Activated naive CD4-positive, alpha-beta T cell treated with anti-CD3 and anti-CD28 coated beads, Interleukin-2, amount 50 U/mL, for 72 hours (primary cell): ENCODE results near the gene ZBTB7A. TPM values are rescaled to one million over a fixed set of nuclear protein-coding genes. Genes with fewer than 3 reads are reported as not detected.

Experiments
- ATAC-seq, 2 donors: fragments of 150-1000 bp; cut with Tn5 transposase; 2 replicates each; pipeline ENCODE4 v1.10.0; 2021; ENCODE audit warnings: mild to moderate bottlenecking in 2 of 2, moderate library complexity in 2 of 2
- DNase-seq, 2 donors: peaks; one replicate each; pipeline ENCODE4 v3.0.0; 2021 to 2022; ENCODE audit warnings: low spot score in 2 of 2
- H3K27ac Mint-ChIP-seq, 2 donors: one replicate each; pipeline ENCODE4 v1.8.0; 2022; ENCODE audit warnings: mild to moderate bottlenecking in 2 of 2, mixed read lengths in 2 of 2
- H3K36me3 Mint-ChIP-seq, 2 donors: one replicate each; pipeline ENCODE4 v1.8.0; 2022; ENCODE audit warnings: mixed read lengths in 2 of 2
- H3K9me3 Mint-ChIP-seq, 2 donors: one replicate each; pipeline ENCODE4 v1.8.0; 2022; ENCODE audit warnings: mixed read lengths in 2 of 2
- total RNA-seq, 2 donors: library from RNA; stranded (reverse); gene quantifications; one replicate each; pipeline ENCODE4 v1.2.3, GENCODE V29; 2022

Gene ZBTB7A
- total RNA-seq, 2 donors from 2014 or later = 23.4 to 26.0 TPM

GRCh38 chr19:4097501-4097900, 30.8 kb upstream of the ZBTB7A start:
- Mint-ChIP-seq H3K36me3 (no peaks in the 10 kb centered on the region), H3K27ac (peak overlapping the region in 1 of 2 donors; percentile 22), H3K9me3 (no peaks in the 10 kb centered on the region)
- ATAC-seq = no peak
- no peak for DNase-seq

DNA sequence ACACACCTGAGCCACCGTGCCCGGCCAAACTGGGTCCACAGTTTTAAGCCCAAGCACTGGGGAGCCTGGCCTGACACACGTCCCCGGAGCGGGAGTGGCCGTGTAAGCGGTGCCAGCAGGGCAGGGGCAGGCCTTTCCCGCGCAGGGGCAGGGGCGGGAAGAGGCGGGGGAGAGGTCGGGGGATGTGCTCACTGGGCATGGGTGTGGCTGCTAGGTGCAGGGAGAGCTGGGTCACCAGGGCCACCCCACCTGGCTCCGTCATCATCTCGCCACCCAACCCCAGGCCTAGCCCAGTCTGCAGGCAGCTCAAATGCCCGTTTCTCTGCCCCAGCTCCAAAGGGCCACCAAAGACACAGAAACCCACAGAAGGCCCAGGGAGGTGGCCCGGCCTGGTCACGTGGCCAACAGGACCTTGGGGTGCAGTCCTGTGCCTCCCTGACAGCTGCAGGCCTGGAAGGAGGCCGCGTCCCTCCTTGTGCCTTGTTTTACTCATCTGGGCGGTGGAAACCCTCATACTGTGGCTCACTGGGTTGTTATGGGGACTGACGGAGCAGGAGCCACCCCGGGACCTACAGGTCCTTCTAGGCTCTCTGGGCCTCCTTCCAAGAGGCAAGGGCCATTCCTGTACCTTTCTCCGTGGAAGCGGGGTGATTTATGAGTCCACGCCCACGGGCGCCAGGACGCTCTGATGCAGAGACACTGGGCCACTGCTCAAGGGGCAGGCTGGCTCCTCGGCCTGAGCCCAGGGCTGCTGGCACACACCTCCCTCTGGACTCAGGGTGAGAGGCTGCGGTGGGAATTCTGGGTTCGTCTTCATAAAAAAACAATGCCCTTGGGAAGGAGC, 29.6 kb upstream of the ZBTB7A start:
- ATAC-seq (no peak), DNase-seq (no peak)
- Mint-ChIP-seq H3K27ac (no peak overlapping the region), H3K36me3 (no peaks in the 10 kb centered on the region), H3K9me3 (no peaks in the 10 kb centered on the region)

GRCh38 chr19:4095488-4095844, 28.8 kb upstream of the ZBTB7A start:
- Mint-ChIP-seq H3K9me3 (no peaks in the 10 kb centered on the region), H3K27ac (no peak overlapping the region), H3K36me3 (no peaks in the 10 kb centered on the region)
- DNase-seq = no peak
- no peak for ATAC-seq

- DNase-seq (no peak), ATAC-seq (no peak)
- Mint-ChIP-seq H3K27ac (no peak overlapping the region), H3K36me3 (peaks cover 0 to 5% of the 10 kb centered on the region in 2 donors), H3K9me3 (no peaks in the 10 kb centered on the region)
Observed at GRCh38 chr19:4094761-4095487, 28.2 kb upstream of the ZBTB7A start.

GRCh38 chr19:4094291-4094690, 27.6 kb upstream of the ZBTB7A start:
- Mint-ChIP-seq H3K36me3 (peaks cover 0 to 11% of the 10 kb centered on the region in 2 donors), H3K27ac (no peak overlapping the region), H3K9me3 (no peaks in the 10 kb centered on the region)
- no peak for DNase-seq
- no peak for ATAC-seq

DNA sequence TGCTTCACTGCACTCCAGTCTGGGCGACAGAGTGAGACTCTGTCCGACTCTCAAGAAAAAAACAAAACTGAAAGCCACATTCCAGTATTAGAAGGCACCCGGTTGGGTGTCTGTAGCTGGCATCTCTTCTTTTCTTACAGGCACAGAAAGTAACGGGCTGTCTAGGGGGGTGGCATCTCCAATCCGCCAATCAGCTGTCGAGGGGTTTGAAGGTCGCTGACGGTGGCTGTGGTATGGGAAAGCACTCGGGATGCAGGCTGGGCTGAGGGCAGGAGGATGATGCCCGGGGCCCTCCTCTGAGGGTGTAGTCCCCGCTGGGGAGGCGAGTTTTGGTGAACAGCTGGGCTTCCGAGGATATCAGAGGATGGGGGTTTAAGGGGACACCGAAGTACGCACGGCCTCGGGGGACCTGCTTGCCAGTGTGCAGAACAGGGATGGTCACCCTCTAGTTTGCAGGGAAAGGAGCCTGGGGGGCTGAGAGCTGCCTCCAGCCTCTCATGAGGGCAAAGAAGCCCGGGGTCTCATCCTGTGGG, 27.0 kb upstream of the ZBTB7A start:
- peak overlapping the region; percentile 32 to 55 for H3K27ac Mint-ChIP-seq
- DNase-seq (no peak), ATAC-seq (no peak)
- no peaks in the 10 kb centered on the region for H3K9me3 Mint-ChIP-seq
- H3K36me3 Mint-ChIP-seq = peaks cover 0 to 12% of the 10 kb centered on the region in 2 donors

- DNase-seq (no peak), ATAC-seq (no peak)
- Mint-ChIP-seq H3K9me3 (no peaks in the 10 kb centered on the region), H3K27ac (peak overlapping the region; percentile 88 to 91), H3K36me3 (peaks cover 0 to 12% of the 10 kb centered on the region in 2 donors)
Observed at GRCh38 chr19:4090356-4091220, 23.9 kb upstream of the ZBTB7A start.

- H3K9me3 Mint-ChIP-seq = no peaks in the 10 kb centered on the region
Observed at GRCh38 chr19:4089946-4090345, 23.2 kb upstream of the ZBTB7A start.

DNA sequence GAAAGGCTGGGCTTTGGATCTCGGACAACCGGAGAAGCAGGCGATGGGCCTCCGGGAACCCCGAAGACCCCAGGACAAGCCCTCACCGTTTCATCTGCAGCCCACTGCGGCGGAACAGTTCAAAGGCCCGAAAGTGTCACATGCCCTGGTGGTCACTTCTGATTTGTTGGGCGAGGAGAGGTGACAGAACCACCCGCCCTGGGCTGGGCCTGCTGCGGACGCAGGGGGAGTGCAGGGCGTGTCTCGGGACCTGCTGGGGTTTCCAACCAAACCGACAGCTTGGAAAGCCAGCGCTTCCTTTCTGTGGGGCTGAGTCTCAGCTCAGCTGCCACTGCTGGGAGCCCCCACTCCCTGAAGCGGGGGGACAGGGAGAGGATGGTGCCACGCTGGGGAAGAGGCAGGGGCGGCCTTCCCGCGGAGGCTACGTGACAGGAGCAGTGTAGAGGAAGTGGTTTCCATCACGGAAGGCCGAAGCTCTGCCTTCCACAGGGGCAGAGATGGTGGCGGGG, 22.8 kb upstream of the ZBTB7A start:
- ATAC-seq (peak; percentile 82 to 86), DNase-seq (peak; percentile 65 to 73)
- Mint-ChIP-seq H3K9me3 (no peaks in the 10 kb centered on the region), H3K36me3 (peaks cover 0 to 12% of the 10 kb centered on the region in 2 donors), H3K27ac (peak overlapping the region; percentile 88 to 96)

More at GRCh38 chr19:4089946-4090345, 23.2 kb upstream of the ZBTB7A start:
- Mint-ChIP-seq H3K27ac (peak overlapping the region; percentile 88 to 96), H3K36me3 (peaks cover 0 to 12% of the 10 kb centered on the region in 2 donors)
- no peak for ATAC-seq
- DNase-seq = no peak

GRCh38 chr19:4088975-4089374, 22.3 kb upstream of the ZBTB7A start:
- peaks cover 0 to 12% of the 10 kb centered on the region in 2 donors for H3K36me3 Mint-ChIP-seq
- no peaks in the 10 kb centered on the region for H3K9me3 Mint-ChIP-seq
- peak; percentile 56 to 63 for ATAC-seq
- DNase-seq = no peak
- peak overlapping the region; percentile 88 to 96 for H3K27ac Mint-ChIP-seq

DNA sequence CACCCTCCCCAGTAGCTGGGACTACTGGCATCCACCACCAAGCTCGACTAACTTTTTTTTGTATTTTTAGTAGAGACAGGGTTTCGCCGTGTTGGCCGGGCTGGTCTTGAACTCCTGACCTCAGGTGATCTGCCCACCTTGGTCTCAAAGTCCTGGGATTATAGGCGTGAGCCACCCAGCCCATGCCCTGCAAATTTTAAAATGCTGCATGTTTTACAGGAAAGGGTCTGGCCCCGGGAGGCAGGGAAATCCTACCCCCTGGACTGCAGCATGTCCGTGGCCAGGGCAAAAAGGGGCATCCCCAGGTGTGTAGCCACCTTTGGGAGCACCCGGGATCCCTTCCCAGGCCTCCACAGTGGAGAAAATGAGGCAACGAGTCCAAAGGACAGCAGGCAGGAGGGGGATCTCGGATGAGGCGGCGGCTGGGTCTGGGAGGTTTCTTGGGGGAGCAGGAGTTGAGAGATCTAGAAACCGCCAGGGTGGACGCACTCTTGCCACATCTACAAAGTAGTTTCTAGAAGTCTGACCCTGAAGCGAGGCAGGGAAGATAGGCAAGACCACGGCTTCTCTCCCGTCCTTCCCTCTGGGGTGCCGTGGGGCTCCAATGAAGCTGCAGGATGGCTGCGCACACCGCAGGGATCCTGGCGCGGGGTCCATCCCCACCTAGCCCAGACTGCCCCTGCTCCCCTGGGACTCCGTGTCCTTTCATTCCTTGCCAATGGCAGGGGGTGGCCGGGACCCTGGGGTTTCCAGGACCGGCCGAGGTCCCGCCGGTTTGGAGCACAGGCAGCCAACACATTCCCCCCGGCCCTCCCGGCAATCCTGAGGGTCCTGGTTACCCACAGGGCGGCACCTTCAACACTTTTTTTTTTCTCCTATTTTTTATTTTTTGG, 21.3 kb upstream of the ZBTB7A start:
- Mint-ChIP-seq H3K9me3 (no peaks in the 10 kb centered on the region), H3K36me3 (peaks cover 0 to 12% of the 10 kb centered on the region in 2 donors), H3K27ac (peak overlapping the region in 1 of 2 donors; percentile 88)
- DNase-seq = no peak
- no peak for ATAC-seq

DNA sequence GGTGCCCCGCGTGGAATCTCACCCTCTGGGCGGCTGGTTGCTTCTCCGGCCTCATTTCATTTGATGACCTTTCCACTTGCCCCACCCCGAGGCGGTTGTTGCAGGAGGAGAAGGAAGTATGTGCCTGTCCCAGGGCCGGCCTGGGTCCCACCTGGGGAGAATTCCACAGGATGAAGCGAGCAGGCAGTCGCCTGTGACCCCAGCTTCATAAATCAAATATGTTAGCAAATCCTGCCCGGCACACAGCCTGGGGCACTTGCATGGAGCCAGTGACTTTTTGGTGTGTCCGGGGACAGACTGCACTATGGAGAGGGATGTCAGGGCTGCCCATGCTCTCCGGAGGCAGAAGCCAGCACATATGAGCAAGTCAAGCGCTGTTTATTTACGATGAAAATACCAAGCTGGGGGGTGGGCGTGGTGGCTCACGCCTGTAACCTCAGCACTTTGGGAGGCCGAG, 19.7 kb upstream of the ZBTB7A start:
- Mint-ChIP-seq H3K9me3 (no peaks in the 10 kb centered on the region), H3K27ac (peak overlapping the region in 1 of 2 donors; percentile 46), H3K36me3 (peaks cover 0 to 12% of the 10 kb centered on the region in 2 donors)
- DNase-seq = no peak
- no peak for ATAC-seq

DNA sequence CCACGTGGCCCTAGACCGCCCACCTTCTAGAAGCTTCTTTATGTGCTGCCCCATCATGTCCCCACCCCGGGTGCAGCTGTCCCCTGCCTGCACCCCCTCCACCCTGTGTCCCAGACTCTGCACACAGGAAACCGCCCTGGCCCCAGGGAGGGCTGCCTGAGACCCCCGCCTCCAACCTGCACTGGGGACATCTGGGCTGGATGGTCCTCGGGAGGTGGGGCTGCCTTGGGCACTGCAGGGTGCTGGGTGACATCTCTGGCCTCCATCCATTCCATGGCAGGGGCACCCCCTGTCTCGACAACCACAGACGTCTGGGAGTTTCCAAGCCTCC, 17.8 kb upstream of the ZBTB7A start:
- Mint-ChIP-seq H3K36me3 (peaks cover 0 to 2% of the 10 kb centered on the region in 2 donors), H3K9me3 (no peaks in the 10 kb centered on the region), H3K27ac (peak overlapping the region; percentile 81 to 90)
- DNase-seq = no peak
- ATAC-seq = no peak

GRCh38 chr19:4083677-4084546, 17.2 kb upstream of the ZBTB7A start:
- no peaks in the 10 kb centered on the region for H3K36me3 Mint-ChIP-seq
- ATAC-seq (peak; percentile 27 to 30), DNase-seq (no peak)
- H3K27ac Mint-ChIP-seq = peak overlapping the region; percentile 81 to 90
- no peaks in the 10 kb centered on the region for H3K9me3 Mint-ChIP-seq

GRCh38 chr19:4082172-4082571, 15.5 kb upstream of the ZBTB7A start:
- Mint-ChIP-seq H3K27ac (no peak overlapping the region), H3K9me3 (no peaks in the 10 kb centered on the region), H3K36me3 (no peaks in the 10 kb centered on the region)
- ATAC-seq (no peak), DNase-seq (no peak)
